Sigmoid colon (tissue), 4 donors: ENCODE results near the gene HS1BP3.

Experiments used
- EP300 ChIP-seq, 4 donors: sonication (generic); formaldehyde crosslinking; IDR thresholded peaks; one replicate each; pipeline ENCODE4 v1.6.1; 2017; ENCODE audit warnings: antibody characterized with exemption in 4 of 4
- POLR2A ChIP-seq, 2 donors: fragments of 450-650 bp; IDR thresholded peaks; one replicate each; pipeline ENCODE4 v1.6.1; 2016; ENCODE audit warnings: antibody characterized with exemption in 2 of 2, mild to moderate bottlenecking in 2 of 2, moderate library complexity in 2 of 2
- POLR2AphosphoS5 ChIP-seq, 4 donors: sonication (generic); formaldehyde crosslinking; IDR thresholded peaks; one replicate each; pipeline ENCODE4 v1.6.1; 2017; ENCODE audit warnings: antibody characterized with exemption in 4 of 4
- TF ChIP-seq, protein P1 (sequence below), 4 experiments: fragments of 450-650 bp in 3 of 4; fragments of 200-600 bp in 1 of 4; IDR thresholded peaks; one replicate each; pipeline ENCODE4 v1.5.1; 2016 to 2019; ENCODE audit warnings: antibody characterized with exemption in 4 of 4, mild to moderate bottlenecking in 3 of 4, moderate library complexity in 2 of 4

- TF ChIP-seq, protein P1, sequence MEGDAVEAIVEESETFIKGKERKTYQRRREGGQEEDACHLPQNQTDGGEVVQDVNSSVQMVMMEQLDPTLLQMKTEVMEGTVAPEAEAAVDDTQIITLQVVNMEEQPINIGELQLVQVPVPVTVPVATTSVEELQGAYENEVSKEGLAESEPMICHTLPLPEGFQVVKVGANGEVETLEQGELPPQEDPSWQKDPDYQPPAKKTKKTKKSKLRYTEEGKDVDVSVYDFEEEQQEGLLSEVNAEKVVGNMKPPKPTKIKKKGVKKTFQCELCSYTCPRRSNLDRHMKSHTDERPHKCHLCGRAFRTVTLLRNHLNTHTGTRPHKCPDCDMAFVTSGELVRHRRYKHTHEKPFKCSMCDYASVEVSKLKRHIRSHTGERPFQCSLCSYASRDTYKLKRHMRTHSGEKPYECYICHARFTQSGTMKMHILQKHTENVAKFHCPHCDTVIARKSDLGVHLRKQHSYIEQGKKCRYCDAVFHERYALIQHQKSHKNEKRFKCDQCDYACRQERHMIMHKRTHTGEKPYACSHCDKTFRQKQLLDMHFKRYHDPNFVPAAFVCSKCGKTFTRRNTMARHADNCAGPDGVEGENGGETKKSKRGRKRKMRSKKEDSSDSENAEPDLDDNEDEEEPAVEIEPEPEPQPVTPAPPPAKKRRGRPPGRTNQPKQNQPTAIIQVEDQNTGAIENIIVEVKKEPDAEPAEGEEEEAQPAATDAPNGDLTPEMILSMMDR (IDR thresholded peaks at IDR 0.05): no peak
- no peak for TF ChIP-seq POLR2AphosphoS5 (IDR thresholded peaks at IDR 0.05)
- no peak for TF ChIP-seq EP300 (IDR thresholded peaks at IDR 0.05)
- no peak for TF ChIP-seq POLR2A (IDR thresholded peaks at IDR 0.05)
Observed at GRCh38 chr2:20656561-20656960, 5.7 kb upstream of the HS1BP3 start.
